GM18909 (cell line): ENCODE measurements around the gene TAF1A.
A peak's percentile ranks its signal among the peaks of the same experiment; 100 is the strongest.

Source experiments
- ATAC-seq: cut with Tn5 transposase; IDR thresholded peaks from one replicate; pipeline ENCODE4 v1.9.1; 2021; ENCODE audit warnings: mild to moderate bottlenecking; ENCODE audit not compliant: unreplicated experiment, poor library complexity

TAF1A gene

DNA sequence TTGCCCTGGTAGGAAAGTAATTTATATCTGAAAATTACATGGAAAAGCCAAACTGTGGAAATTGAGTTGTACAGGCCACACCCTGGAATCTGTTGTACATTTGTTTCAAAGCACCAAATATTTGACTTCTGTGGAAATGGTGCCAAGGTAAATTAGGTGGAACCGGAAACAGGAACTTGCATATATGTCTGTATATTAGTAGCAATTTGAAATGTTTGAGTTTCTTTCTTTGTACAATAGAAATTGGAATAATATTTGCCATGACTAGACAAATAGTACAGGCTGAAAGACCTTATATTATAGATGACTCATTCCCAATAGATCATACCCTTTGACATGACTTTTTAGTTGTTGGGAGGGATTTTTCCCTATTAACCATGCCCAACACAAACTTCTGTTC lies 10.5 kb upstream of the TAF1A start:
- no peak for ATAC-seq

DNA sequence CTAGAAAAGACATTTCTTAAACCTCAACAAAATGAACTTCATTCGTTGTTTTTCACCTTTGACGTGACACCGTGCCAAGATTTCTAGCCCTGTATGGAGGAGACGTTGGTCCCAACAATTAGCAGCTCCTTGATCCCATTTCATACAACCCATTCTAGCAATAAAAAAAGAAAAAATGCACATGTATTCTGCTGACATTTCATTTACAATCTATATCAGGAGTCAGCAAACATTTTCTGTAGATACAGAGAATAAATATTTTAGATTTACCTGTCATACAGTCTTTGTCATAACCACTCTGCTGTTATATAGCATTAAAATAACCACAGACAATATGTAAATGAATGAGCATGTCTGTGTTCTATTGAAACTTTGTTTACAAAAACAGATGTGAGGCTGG lies 7.0 kb upstream of the TAF1A start:
- ATAC-seq: no peak

DNA sequence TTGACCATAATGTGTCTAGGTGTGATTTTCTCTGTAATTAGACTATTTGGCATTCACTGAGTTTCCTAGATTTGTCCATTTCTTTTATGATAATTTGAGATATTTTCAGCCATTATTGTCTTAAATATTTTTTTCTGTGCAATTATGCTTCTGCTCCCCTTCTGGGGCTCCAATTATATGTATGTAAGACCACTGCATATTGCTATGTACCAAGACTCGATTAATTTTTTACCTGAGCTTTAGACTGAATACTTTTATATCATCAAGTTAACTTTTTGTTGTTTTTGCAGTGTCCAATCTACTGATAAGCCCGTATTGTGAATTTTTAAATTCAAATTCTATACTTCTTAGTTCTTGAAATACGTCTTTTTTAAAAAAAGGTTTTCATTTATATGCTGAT lies 5.1 kb upstream of the TAF1A start:
- no peak for ATAC-seq

DNA sequence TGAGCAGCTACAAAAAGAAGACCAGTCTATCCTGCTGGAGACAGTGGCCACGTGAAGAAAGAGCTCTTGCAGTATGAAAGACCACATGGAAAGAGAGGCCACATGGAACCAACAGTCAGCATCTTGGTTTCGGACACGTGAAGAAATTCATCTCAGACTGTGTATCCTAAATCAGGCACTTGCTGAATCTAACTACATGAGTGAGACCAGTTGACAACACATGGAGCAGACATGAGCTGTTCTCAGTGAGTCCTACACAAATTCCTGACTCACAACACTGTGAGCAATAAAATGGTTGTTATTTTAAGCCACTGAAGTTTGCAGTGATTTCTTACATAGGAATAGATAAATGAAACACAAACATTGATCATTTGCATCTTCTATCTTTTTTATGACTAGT lies 2.4 kb upstream of the TAF1A start:
- no peak for ATAC-seq

DNA sequence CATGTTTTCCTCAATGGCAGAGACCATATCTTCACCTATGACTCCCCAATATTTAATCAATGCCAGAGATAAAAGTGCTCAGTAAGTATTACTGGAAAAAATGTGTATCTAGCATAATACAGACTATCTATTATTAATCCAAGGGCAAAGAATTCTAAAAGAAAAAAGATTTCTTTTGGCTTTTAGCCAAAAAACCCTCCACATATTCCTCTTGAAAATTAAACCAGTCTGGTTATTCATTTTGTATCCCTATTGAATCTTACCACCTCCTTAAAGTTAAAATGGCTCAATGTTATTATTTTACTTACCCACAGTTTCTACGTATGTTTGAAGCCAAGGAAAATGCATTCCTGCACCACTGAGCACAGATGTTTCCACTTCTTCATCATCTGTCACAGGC lies 1.6 kb downstream of the TAF1A start:
- ATAC-seq: no peak

DNA sequence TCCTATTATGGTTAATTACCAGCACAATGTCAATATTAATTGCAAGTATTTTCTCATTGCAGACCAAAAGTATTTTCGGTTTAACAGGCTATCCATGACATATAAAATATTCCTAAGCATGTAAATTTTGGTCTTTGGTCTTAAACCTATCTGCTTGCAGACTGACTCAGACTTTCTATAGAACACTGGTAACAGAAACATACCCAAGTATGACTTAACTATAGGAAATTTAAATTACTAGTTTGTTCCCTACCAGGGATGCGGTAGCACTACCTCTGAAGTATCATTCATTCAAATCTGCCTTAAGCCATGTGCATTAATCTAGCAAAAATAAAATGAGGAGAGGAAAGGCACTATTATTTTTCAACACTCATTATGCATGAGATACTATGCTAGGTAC lies 2.9 kb downstream of the TAF1A start:
- no peak for ATAC-seq

DNA sequence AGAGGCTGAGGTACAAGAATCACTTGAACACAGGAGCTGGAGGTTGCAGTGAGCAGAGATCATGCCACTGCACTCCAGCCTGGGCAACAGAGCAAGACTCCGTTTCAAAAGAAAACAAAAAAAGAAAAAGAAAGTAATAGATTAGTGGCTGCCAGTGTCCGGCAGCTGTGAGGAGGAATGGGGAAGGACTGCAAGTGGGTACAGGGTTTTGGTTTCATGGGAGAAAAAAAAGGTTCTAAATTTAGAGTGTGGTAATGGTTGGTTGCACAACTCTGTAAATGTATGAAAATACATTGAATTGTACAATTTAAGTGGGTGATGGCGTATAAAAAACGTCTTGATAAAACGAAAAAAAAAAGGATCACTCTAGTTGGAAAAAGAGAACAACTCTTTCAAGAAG lies 6.7 kb downstream of the TAF1A start:
- ATAC-seq: peak; percentile 93

DNA sequence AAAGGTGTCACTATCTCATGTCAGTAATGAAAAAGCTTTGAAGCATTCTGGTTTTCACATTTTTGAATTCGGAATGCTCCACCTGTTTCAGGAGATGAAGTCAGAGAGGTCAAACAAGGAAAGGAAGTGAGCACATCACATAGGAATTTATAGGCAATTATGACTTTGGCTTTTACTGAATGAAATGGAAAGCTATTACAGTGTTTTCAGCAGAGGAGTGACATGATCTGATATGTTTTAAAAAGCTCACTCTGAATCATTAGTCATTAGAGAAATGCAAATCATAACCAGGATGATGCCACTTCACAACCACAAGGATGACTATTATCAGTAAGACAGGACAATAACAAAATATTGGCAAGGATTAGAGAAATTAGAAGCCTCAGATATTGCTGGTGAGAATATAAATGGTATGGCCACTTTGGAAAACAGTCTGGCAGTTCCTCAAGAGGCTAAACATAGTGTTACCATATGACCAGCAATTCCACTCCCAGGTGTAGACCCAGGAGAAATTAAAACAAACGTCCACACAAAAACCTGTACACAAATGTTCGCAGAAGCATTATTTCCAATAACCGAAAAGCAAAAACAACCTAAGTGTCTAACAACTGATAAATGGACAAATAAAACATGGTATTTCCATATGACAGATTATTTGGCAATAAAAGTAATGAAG lies 7.5 kb downstream of the TAF1A start:
- peak; percentile 56 for ATAC-seq

DNA sequence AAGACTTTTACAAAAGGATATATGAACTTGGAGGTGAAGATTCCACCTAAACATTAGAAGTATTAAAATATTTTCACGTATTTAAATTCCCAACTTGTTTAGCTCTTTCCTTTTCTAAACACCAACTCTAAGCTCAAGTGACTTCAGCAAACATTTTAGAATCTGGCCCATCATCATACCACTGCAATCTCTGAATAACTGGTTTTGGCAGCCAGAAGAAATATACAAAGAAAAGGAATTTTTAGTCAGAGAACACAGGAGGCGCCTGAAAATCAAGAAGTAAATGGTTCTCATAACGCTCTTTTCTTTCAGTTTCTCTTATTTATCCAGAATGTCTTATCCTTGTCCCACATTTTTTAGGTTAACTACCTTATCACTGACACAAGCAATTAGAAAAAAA lies 10.4 kb downstream of the TAF1A start:
- no peak for ATAC-seq

DNA sequence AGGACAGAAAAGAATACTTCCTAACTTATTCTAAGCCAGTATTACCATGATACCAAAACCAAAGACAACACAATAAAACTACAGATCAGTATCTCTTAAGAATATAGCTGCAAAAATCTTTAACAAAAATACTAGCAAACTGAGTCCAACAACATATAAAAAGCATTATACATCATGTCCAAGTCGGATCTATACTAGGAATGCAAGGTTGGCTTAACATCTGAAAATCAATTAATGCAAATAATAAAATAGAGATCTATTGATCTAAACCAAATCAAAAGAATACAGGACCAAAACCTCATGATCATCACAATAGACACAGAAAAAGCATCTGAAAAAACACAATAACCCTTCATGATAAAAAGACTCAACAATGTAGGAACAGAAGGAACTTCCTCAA lies 18.9 kb downstream of the TAF1A start:
- no peak for ATAC-seq

DNA sequence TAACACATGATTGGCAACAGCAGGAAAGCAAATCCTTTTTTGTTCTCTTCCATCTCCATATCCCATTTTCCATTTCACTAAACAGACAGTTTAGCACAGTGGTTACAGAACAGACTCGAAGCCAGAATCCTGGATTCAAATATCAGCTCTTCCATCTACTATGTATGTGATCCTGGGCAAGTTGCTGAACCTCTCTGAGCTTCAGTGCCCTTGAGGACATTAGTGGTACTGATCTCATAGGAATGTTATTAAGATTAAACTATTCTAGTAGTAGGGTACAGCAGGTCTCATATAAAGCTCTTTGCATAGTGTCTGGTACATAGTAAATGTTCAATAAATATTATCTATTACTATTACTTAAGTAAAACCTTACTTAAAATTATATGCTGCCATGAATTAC lies 28.1 kb downstream of the TAF1A start:
- no peak for ATAC-seq

DNA sequence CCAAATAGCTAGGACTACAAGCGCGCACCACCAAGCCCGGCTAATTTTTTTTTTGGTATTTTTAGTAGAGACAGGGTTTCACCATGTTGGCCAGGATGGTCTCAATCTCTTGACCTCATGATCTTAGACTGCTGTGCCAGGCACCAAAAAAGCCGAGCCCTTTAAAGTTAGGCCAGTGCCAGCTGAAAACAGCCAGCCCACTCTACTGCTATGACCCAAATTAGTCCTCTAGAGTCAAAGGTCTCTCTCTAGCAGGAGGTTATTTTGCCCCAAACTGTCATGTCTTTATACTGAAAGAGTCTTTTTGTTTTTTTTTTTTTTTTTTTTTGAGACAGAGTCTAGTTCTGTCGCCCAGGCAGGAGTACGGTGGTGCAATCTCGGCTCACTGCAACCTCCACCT lies 32.2 kb downstream of the TAF1A start:
- ATAC-seq: no peak

DNA sequence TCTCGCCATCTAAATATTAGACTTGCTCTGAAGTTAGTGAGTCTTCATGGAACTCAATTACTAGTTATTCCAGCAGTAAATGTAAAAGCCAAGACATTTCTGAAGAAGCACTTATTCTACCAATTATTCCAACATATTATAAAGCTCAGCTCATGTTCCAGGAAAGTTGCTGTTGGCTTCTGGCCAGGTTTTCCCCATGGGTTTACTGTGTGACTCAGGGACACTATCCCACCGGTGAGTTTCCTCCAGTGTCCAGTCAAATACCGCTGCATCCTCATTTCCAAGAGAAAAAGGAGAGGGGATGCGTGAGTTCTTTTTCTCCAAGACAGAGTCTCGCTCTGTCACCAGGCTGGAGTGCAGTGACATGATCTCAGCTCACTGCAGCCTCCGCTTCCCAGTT lies 32.6 kb downstream of the TAF1A start:
- no peak for ATAC-seq

DNA sequence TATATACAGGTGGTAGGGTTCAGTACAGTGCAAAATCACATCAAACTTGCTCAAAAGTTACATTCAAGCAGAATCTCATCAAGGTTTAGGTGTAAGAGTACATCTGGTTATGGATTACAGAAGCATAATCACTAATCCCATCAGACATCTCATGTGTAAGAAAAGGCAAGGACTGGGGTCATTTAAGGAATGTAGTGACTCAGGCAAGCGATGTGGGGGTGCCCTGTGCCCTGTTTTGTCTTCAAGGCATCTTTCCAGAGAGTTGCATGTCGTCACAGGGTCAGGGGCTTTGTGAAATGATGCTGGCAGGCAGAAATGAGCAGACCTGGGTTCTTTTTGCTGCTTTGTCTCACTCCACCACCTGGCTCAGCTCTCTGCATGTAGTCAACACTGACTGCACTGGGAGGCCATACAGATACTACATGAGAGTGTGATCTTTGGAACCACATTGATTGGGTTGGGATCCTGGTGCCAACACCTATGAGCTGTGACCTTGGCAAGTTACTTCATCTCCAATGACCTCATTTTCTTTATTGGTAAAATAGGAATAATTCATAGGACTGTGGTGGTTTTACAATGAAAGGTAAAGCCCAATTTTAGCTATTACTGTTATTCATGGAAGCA lies 33.6 kb downstream of the TAF1A start:
- no peak for ATAC-seq

DNA sequence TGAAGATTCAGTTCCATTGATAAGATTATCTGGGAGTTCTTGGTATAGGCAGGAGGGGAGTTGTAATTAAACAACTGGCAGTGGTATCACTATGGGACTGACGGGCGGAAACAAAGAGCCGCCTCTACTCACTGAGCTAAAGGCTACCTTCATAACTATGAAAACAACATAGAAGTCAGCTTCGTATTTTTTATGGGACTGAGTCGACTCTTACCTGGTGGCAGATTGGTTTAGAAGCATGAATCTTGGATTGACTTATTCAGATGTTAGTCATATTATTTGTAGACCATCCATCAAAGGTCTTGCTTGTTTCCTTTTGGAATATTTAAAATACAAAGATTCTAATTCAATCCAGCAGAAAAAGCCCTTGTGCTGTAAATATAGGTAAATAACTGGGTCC lies 35.6 kb downstream of the TAF1A start:
- ATAC-seq: no peak

DNA sequence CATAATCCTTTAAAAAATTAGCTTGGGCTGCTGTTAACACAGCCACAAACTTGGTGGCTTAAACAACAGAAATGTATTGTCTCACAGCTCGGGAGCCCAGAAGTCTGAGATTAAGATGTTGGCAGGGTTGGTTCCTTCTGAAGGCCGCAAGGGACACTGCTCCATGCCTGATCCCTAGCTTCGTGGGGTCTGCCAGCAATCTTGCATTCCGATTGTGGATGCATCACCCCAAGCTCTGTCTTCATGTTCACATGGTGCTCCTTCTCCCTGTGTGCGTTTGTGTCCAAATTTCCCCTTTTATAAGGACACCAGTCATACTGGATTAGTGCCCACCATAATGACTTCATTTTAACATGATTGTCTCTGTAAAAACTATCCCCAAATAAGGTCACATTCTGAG lies 36.9 kb downstream of the TAF1A start:
- ATAC-seq: no peak

DNA sequence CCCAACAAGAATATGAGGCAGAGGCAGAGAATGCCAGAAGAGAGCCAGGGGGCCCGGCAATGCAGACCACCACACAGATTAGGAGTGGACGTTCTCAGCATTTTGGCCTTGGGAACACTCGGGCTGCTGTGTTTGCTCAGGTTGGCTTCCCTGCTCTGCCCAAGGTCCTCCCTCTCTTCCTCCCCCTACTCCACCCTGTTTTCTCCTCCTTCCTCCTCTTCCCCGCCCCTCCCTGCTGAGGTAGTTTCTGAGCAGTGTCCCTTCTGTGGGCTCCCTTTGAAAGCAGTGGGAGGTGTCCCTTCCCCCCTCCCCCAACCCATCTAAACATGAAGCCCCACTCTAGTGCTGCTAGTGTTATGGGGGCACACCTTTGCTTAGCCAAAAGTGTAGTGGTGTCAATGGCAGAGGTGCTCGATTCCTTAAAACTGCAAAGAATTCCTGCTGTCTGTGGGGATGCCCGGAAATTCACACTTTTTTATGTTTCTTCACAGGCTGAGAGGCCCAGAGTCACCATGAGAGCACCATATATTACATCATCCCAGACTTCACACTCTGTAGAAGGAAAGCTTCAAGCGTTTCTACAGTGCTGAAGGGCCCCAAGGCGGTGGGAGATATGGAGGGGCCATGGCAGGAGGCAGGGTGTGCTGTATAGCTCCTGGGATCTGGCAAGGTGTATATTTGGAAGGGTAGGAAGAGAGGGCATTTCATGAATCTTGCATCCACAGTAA lies 41.6 kb downstream of the TAF1A start, which contains the start of gene HHIPL2:
Gene HHIPL2 (minus strand): TSS at position 161 of the 728 bp plus-strand sequence. CDS start 60 bp downstream, at position 101.
- ATAC-seq: no peak

DNA sequence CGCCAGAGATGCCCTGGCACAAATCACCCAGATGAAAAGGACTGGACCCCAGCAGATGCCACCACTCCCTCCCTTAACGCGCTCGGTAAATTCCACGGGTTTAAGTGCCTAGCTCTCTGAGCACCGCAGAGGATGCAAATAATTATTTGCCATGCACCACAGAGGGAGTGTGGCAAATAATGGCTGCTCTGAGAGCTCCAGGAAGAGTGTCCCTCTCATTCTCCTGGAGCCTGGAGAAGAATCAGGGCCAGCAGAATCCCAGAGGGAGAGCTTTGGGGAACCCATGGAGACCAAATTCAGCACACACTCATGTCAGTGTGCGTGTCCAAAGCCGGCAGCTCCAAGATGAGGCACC lies 42.5 kb downstream of the TAF1A start:
- ATAC-seq: no peak

DNA sequence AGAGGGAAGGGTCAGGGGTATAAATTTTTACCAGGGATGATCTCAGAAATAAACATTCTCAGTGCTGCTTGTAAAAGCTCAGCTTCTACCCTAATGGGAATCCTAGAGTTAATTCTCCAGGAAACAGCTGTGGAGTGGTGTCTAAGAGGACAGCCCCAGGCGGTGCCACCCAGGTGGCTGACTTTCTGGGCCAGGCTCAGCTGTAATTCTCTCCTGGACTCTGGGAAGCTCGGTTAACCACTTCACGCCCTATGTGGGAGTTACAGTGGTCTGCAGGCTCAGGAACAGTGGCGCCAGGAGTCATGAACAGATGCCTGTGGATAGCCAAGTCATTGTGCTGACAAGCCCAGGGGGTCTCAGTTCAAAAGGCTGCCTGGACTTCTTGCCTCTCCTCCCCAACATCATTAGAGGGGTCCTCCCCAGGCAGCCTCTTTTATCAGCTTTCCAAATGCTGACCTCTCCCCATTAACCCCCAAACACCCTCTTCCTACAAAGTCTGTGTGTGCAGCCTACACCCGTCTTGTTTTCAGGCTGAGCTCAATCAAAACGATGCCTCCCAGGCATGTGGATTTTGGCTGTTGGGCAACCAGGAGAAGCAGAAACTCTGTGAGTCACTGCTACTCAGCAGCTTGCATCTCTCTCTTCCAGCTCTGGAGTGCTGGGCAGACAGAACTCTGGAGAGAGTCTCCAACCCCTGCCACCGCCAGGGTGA lies 43.0 kb downstream of the TAF1A start:
- ATAC-seq: no peak

DNA sequence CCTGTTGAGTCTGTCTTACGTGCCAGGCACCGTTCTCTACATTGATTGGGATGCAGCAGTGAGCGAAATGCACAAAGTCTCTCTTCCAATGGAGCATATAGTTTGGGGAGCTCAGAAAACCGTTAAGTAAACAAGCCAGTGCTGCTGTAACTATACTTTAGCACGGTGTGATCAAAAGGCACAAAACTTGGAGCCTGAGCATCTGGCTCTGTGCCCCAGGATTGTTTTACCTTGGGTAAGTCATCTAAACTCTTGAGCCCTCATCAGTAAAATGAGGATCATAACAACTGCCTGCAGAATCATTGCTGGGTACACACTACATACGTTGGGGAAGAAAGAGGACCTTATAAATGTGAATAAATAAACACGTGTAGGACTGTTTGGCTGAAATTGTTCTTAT lies 43.6 kb downstream of the TAF1A start:
- no peak for ATAC-seq

DNA sequence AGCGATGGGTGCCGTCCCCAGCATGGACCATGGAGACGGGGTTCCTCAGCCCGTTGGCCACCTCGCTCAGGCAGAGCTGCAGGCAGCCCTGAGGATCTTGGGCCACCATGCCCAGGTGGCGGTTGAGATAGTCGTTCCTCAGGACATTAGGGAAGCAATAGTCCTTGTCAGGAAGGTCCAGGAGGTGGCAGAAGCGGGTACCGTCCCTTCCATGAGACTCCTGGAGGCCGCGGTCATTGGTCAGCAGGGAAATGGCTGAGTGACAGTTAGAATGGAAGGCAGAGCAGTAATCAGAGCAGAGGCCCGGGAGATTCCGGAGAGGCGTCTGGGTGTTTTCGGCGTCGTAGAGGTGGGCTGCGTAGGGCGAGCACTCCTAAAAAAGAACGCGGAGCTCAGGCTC lies 45.9 kb downstream of the TAF1A start:
- ATAC-seq: no peak
